K562 (cell line): ENCODE results near the gene DIAPH1. TPM values are rescaled to one million over a fixed set of nuclear protein-coding genes. Genes with fewer than 3 reads are reported as not detected.

Experiments used
- E2F4 ChIP-seq: sonication (generic); formaldehyde crosslinking; IDR thresholded peaks from 2 replicates; pipeline ENCODE4 v1.8.0; 2022; ENCODE audit warnings: mild to moderate bottlenecking, low read depth, missing genetic modification reagents
- MEF2A ChIP-seq: IDR thresholded peaks from 2 replicates; pipeline ENCODE4 v1.6.1; 2011; ENCODE audit warnings: low read depth, mild to moderate bottlenecking, low read length, moderate library complexity; ENCODE audit not compliant: control insufficient read depth
- MEF2D ChIP-seq: conservative IDR thresholded peaks from 2 replicates; pipeline ENCODE4 v1.6.1; 2016; ENCODE audit warnings: low read depth, missing genetic modification characterization, missing compliant biosample characterization
- PHF20 ChIP-seq: fragments of 450-650 bp; IDR thresholded peaks from 2 replicates; pipeline ENCODE4 v1.6.1; 2018; ENCODE audit not compliant: partially characterized antibody
- SIN3A ChIP-seq, 2 experiments: fragments of 150-350 bp in 1 of 2; IDR thresholded peaks; 2 replicates each; pipeline ENCODE4 v1.6.1; 2011 to 2016; ENCODE audit warnings: borderline replicate concordance in 2 of 2, low read depth in 2 of 2, low read length in 2 of 2, mild to moderate bottlenecking in 2 of 2, moderate library complexity in 2 of 2; ENCODE audit not compliant: control insufficient read depth in 1 of 2
- STAT5B ChIP-seq: fragments of 250-450 bp; sonication (Bioruptor Pico); IDR thresholded peaks from 2 replicates; pipeline ENCODE4 v1.8.0; 2021; ENCODE audit warnings: mild to moderate bottlenecking, inconsistent platforms
- TCF7 ChIP-seq: sonication (generic); IDR thresholded peaks from 2 replicates; pipeline ENCODE4 v1.6.1; 2016; ENCODE audit warnings: antibody characterized with exemption, borderline replicate concordance
- TEAD4 ChIP-seq, 2 experiments: sonication (generic) in 1 of 2; formaldehyde crosslinking in 1 of 2; IDR thresholded peaks; 2 replicates each; pipeline versions ENCODE4 v1.6.1 to v1.8.0; 2012 to 2022; ENCODE audit warnings: borderline replicate concordance in 1 of 2, inconsistent platforms in 1 of 2, low read length in 1 of 2, mild to moderate bottlenecking in 1 of 2, missing genetic modification reagents in 1 of 2
- TFAM ChIP-seq: fragments of 250-450 bp; sonication (Bioruptor Pico); conservative IDR thresholded peaks from 2 replicates; pipeline ENCODE4 v1.5.0; 2021; ENCODE audit warnings: mild to moderate bottlenecking, moderate library complexity
- TRIM24 ChIP-seq, 2 experiments: fragments of 450-650 bp; IDR thresholded peaks; 2 replicates each; pipeline ENCODE4 v1.6.1; 2016
- TSHZ1 ChIP-seq: fragments of 250-450 bp; sonication (Bioruptor Pico); IDR thresholded peaks from 2 replicates; pipeline ENCODE4 v1.4.0; 2020; ENCODE audit warnings: mild to moderate bottlenecking, moderate library complexity
- ZNF121 ChIP-seq: sonication (generic); formaldehyde crosslinking; conservative IDR thresholded peaks from 2 replicates; pipeline ENCODE4 v1.8.0; 2022; ENCODE audit warnings: missing genetic modification reagents
- ZNF263 ChIP-seq: sonication (generic); formaldehyde crosslinking; IDR thresholded peaks from 2 replicates; pipeline ENCODE4 v1.8.0; 2022; ENCODE audit warnings: mild to moderate bottlenecking, missing genetic modification reagents, borderline replicate concordance
- ZNF384 ChIP-seq: IDR thresholded peaks from 2 replicates; pipeline ENCODE4 v1.6.1; 2012; ENCODE audit warnings: low read depth, low read length, improper control_type of control experiment
- polyA plus RNA-seq, 8 experiments: library from polyadenylated mRNA; depleted of rRNA in 4 of 8; stranded (reverse) in 5 of 8; unstranded in 3 of 8; fragments of >200 nt; fragmentation: Nextera tagmentation in 2 of 8; fragmentation: Illumina TruSeq in 1 of 8; extraction: Ambion mirVana in 2 of 8; extraction: Trizol in 1 of 8; gene quantifications; 2 replicates each; pipeline versions ENCODE4 v1.2.1 to v1.2.3, GENCODE V29; 2011 to 2014; ENCODE audit warnings: inconsistent platforms in 1 of 8, missing spikeins in 1 of 8
- total RNA-seq, 7 experiments: library from RNA; depleted of rRNA in 6 of 7; stranded (reverse); fragments of >200 nt in 6 of 7; fragmentation: Illumina TruSeq in 2 of 7; extraction: Trizol in 2 of 7; gene quantifications; 2 replicates each; pipeline versions ENCODE4 v1.2.1 to v1.2.3, GENCODE V29; 2011 to 2021; ENCODE audit warnings: low replicate concordance in 1 of 7
- TF ChIP-seq, protein P1 (sequence below): fragments of 250-450 bp; sonication (Bioruptor Pico); IDR thresholded peaks from 2 replicates; pipeline ENCODE4 v1.8.0; 2021; ENCODE audit warnings: moderate library complexity, mild to moderate bottlenecking, inconsistent platforms
- TF ChIP-seq, protein P2 (sequence below): fragments of 450-650 bp; formaldehyde crosslinking; IDR thresholded peaks from 2 replicates; pipeline ENCODE4 v1.4.0; 2020; ENCODE audit warnings: mild to moderate bottlenecking, moderate library complexity

DIAPH1 gene
- total and polyA plus RNA-seq, 9 of the 15 experiments (the other 6 are each of a cell fraction or from before 2014, with no cell fraction given): 60.8 to 328 (median 97.8) TPM

DNA sequence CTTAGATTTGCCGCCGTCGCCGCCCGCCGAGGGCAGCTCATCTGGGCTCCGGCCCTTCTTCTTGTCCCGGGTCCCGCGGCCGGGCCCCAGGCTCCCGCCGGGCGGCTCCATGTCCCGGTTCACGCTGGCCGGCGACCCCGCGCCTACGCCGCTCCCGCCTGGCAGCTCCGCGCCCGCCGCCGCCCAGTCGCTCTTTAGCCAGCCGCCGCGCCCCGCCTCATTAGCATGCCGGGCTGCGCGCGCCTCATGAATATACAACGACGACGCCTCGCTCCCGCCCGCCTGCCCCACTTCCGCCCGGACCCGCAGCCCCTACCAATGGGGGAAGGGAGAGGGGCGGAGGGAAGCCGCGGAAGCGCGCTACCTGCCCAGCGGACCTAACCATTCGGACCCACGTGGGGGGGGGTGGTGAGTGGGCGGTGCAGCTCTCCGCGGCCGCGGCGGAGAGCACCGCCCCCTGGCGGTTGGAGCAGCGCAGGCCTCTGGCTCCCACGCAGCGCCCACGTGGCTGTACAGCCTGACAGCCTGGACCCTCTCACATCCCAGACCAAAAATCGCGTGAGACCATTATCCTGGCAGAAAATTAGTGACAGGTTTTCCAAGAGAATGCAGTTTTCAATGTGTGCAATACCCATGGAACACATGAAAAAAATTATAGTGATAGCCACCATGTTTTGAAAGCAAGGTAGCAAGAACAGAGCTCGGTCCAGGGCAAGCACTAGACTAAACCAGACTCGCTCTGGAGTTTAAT, at the start of gene DIAPH1 (continued):
- TF ChIP-seq TFAM (CRISPR knock-in tag) (no peak), ZNF121 (CRISPR knock-in tag) (0 out of 2 replicates have a peak, but pooled peaks have one; percentile 15), ZNF384 (peak; percentile 60), E2F4 (no peak), STAT5B (CRISPR knock-in tag) (no peak), MEF2A (0 out of 2 replicates have a peak, but pooled peaks have one; percentile 32), TRIM24 (IDR thresholded peaks at IDR 0.05) (no peak), TCF7 (0 out of 2 replicates have a peak, but pooled peaks have one; percentile 57), ZNF263 (peak; percentile 37; the same call in 1 of the 2 replicates), TEAD4 (IDR thresholded peaks at IDR 0.05; ENCODE audit: low read length) (no peak), TEAD4 (CRISPR knock-in tag; IDR thresholded peaks at IDR 0.05; ENCODE audit: borderline replicate concordance) (no peak), TSHZ1 (CRISPR knock-in tag) (no peak), MEF2D (tag) (no peak), SIN3A (IDR thresholded peaks at IDR 0.05; ENCODE audit: borderline replicate concordance in 2 of 2, control insufficient read depth in 1 of 2, low read depth in 2 of 2, low read length in 2 of 2) (peak; percentile 73 to 89; a peak in 2 of 4 replicates), PHF20 (peak; percentile 31)
- TF ChIP-seq, protein P1, sequence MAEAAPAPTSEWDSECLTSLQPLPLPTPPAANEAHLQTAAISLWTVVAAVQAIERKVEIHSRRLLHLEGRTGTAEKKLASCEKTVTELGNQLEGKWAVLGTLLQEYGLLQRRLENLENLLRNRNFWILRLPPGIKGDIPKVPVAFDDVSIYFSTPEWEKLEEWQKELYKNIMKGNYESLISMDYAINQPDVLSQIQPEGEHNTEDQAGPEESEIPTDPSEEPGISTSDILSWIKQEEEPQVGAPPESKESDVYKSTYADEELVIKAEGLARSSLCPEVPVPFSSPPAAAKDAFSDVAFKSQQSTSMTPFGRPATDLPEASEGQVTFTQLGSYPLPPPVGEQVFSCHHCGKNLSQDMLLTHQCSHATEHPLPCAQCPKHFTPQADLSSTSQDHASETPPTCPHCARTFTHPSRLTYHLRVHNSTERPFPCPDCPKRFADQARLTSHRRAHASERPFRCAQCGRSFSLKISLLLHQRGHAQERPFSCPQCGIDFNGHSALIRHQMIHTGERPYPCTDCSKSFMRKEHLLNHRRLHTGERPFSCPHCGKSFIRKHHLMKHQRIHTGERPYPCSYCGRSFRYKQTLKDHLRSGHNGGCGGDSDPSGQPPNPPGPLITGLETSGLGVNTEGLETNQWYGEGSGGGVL (CRISPR knock-in tag): no peak
- TF ChIP-seq, protein P2, sequence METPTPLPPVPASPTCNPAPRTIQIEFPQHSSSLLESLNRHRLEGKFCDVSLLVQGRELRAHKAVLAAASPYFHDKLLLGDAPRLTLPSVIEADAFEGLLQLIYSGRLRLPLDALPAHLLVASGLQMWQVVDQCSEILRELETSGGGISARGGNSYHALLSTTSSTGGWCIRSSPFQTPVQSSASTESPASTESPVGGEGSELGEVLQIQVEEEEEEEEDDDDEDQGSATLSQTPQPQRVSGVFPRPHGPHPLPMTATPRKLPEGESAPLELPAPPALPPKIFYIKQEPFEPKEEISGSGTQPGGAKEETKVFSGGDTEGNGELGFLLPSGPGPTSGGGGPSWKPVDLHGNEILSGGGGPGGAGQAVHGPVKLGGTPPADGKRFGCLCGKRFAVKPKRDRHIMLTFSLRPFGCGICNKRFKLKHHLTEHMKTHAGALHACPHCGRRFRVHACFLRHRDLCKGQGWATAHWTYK (CRISPR knock-in tag): no peak
